Activated T-cell treated with anti-CD3 and anti-CD28 coated beads, Interleukin-2, amount 50 U/mL, for 72 hours (primary cell): ENCODE measurements around the gene POFUT1. TPM values are rescaled to one million over a fixed set of nuclear protein-coding genes. Genes with fewer than 3 reads are reported as not detected.
A peak's percentile ranks its signal among the peaks of the same experiment; 100 is the strongest.
"Not testable (repeated sequence)": the region's sequence is repeated elsewhere in the genome, so short reads cannot be mapped to it uniquely, and the experiment has no call there.

Source experiments
- ATAC-seq, 2 donors: fragments of 150-1000 bp; cut with Tn5 transposase; replicated peaks in 1 of 2; 2 replicates each; pipeline ENCODE4 v1.10.0; 2021; ENCODE audit warnings: moderate library complexity in 2 of 2, mild to moderate bottlenecking in 1 of 2
- DNase-seq, 2 donors: peaks; one replicate each; pipeline ENCODE4 v3.0.0; 2021 to 2022; ENCODE audit warnings: mixed read lengths in 1 of 2
- H3K27ac Mint-ChIP-seq: one replicate; pipeline ENCODE4 v1.8.0; 2022; ENCODE audit warnings: mild to moderate bottlenecking, moderate library complexity, mixed read lengths
- H3K27me3 Mint-ChIP-seq: one replicate; pipeline ENCODE4 v1.8.0; 2022; ENCODE audit warnings: low read depth, mixed read lengths
- H3K36me3 Mint-ChIP-seq, 2 donors: one replicate each; pipeline ENCODE4 v1.8.0; 2022; ENCODE audit warnings: mixed read lengths in 2 of 2, mild to moderate bottlenecking in 1 of 2; ENCODE audit not compliant: insufficient read depth in 2 of 2
- H3K4me1 Mint-ChIP-seq: one replicate; pipeline ENCODE4 v1.8.0; 2022; ENCODE audit warnings: low read depth, mixed read lengths
- H3K4me3 Mint-ChIP-seq, 2 donors: one replicate each; pipeline ENCODE4 v1.8.0; 2022; ENCODE audit warnings: mild to moderate bottlenecking in 2 of 2, mixed read lengths in 2 of 2, moderate library complexity in 2 of 2
- H3K9me3 Mint-ChIP-seq, 2 donors: one replicate each; pipeline ENCODE4 v1.8.0; 2022; ENCODE audit warnings: mixed read lengths in 2 of 2
- total RNA-seq, 2 donors: library from RNA; stranded (reverse); gene quantifications; one replicate each; pipeline ENCODE4 v1.2.3, GENCODE V29; 2022

The POFUT1 gene
- total RNA-seq, 2 donors from 2014 or later = 59.7 to 63.2 TPM

DNA sequence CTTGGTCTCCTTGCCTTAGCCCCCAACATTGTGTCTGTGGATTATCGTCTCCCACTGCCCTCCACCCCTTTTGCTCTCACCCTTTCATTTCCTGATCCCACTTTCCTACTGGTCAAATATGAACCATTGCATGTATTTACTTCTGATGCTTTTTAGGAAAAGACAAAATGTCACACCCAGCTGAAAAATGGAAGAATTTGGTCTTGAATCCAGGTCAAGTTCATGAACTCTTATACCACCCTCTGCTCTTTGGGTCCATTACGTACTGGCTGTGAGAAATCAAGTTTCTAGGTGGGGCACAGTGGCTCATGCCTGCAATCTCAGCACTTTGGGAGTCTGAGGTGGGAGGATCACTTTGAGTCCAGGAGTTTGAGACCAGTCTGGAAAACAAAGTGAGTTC lies 54.0 kb downstream of the POFUT1 start:
- DNase-seq (no peak), ATAC-seq (no peak)
- Mint-ChIP-seq H3K9me3 (no peaks in the 10 kb centered on the region), H3K4me3 (no peak overlapping the region), H3K27ac (no peak overlapping the region), H3K4me1 (peaks cover 9% of the 10 kb centered on the region), H3K36me3 (no peaks in the 10 kb centered on the region), H3K27me3 (no peaks in the 10 kb centered on the region)

DNA sequence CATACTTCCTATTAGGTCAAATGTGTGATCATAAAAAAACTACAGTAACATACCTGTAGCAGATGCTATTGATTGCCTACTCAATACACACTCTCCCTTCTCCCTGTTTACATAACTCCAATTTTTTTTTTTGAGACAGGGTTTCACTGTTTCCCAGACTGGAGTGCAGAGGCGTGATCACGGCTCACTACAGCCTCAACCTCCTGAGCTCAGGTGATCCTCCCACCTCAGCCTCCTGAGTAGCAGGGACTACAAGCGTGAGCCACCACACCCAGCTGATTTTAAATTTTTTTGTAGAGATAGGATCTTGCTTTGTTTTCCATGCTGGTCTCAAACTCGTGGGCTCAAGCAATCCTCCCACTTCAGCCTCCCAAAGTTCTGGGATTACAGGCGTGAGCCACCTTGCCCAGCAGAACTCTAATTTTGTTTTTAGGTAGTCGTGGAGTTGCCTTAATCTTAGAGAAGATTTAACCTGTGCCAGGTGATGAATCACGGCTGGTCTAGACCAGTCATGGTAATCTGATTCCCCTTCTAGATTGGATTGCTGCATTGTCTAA lies 55.8 kb downstream of the POFUT1 start:
- no peak for ATAC-seq

DNA sequence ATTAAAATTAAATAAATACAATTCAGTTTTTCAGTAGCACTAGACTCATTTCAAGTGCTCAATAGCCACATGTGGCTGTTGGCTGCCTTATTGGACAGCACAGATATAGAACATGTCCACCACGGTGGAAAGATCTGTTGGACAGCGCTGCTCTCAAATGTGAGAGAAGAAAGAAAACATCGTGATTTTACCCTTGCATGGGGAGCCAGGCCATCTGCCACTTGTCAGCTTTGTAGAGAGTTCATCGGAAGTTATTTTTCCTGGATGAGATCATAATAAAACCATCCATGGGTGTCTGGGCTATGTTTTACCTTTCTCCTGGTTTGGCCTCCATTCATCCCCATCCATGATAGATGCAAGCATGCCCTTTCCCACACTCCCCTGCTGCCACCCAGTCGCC lies 63.9 kb downstream of the POFUT1 start:
- H3K4me3 Mint-ChIP-seq = no peak overlapping the region
- H3K27ac Mint-ChIP-seq = no peak overlapping the region
- DNase-seq = no peak
- ATAC-seq = no peak
- peaks cover 5 to 7% of the 10 kb centered on the region in 2 donors for H3K9me3 Mint-ChIP-seq
- H3K36me3 Mint-ChIP-seq = peaks cover 3 to 14% of the 10 kb centered on the region in 2 donors
- no peaks in the 10 kb centered on the region for H3K27me3 Mint-ChIP-seq
- peaks cover 22% of the 10 kb centered on the region for H3K4me1 Mint-ChIP-seq

More for the DNA sequence above, 55.8 kb downstream of the POFUT1 start:
- no peak overlapping the region for H3K4me3 Mint-ChIP-seq
- no peaks in the 10 kb centered on the region for H3K27me3 Mint-ChIP-seq
- no peaks in the 10 kb centered on the region for H3K36me3 Mint-ChIP-seq
- no peaks in the 10 kb centered on the region for H3K4me1 Mint-ChIP-seq
- H3K27ac Mint-ChIP-seq = no peak overlapping the region
- H3K9me3 Mint-ChIP-seq = no peaks in the 10 kb centered on the region
- no peak for DNase-seq

DNA sequence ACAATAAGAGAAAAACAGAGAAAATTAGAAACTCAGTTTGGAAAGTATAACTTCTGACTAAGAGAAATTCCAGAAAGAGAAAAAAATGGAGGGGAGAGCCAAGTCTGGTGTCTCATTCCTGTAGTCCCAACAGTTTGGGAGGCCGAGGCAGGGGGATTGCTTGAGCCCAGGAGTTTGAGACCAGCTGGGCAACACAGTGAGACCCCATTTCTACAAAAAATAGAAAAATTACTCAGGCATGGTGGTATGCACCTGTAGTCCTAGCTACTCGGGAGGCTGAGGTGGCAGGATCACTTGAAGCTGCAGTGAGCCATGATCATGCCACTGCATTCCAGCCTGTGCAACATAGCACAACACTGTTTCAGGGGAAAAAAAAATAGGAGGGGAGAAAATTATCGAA lies 66.7 kb downstream of the POFUT1 start:
- H3K9me3 Mint-ChIP-seq = peaks cover 5 to 7% of the 10 kb centered on the region in 2 donors
- H3K4me3 Mint-ChIP-seq = peak overlapping the region in 1 of 2 donors; percentile 3
- H3K27ac Mint-ChIP-seq = no peak overlapping the region
- peaks cover 3 to 17% of the 10 kb centered on the region in 2 donors for H3K36me3 Mint-ChIP-seq
- peaks cover 41% of the 10 kb centered on the region for H3K4me1 Mint-ChIP-seq
- DNase-seq (no peak), ATAC-seq (no peak)
- no peaks in the 10 kb centered on the region for H3K27me3 Mint-ChIP-seq

DNA sequence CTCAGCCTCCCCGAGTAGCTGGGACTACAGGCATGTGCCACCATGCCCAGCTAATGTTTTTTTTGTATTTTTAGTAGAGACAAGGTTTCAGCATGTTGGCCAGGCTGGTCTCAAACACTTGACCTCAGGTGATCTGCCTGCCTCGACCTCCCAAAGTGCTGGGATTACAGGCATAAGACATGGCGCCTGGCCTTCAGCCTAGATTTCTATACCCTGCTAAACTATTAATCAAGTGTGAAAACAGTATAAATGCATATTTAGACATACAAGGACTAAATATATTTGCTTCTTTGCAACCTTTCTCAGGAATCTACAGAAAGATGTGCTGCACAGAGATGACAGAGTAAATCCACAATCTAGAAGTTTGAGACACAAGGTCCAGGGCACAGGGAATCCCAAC lies 67.5 kb downstream of the POFUT1 start:
- not testable (repeated sequence) for H3K27ac Mint-ChIP-seq, ATAC-seq, DNase-seq, H3K9me3 Mint-ChIP-seq, H3K27me3 Mint-ChIP-seq
- Mint-ChIP-seq H3K4me3 (peak overlapping the region in 1 of 2 donors; percentile 1), H3K36me3 (peaks cover 3 to 18% of the 10 kb centered on the region in 2 donors), H3K4me1 (peaks cover 47% of the 10 kb centered on the region)

DNA sequence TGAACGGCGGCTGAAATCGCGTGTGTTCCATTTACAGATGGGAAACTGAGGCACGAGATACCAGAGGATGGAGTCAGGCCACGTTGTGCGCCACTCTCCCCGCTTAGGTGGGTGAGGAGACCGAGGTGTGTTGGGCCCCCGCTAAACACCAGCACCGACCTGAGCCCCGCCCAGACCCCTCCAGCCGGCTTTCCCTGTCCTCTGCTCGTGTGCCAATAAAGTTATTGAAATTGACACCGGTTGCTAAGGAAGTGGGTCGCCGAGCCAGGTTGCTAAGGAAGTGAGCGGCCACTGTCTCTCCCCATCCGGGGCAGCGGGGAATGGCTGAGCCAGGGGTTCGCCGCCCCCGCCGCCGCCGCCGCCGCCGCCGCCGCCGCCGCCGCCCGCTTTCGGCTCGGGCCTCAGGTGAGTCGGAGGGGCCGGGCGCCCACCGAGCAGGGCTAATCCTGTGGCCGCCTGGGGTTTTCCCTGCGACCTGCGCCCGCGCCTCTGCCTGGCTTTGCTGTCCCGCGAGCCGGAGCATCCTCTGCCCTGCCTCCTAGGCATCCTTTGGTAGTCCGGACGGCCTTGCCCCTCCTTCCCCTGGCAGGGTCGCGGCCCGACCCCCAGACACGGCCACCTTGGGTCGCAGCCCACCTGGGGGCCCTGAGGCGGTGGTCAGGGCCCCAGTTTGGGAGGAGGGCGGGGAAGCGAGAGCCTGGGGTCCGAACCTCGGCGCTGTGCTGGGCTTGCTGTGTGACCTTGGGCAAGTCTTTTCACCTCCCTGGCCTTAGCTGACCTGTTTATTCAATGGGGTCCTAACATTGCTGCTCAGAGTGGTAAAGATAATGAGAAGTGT lies 69.9 kb downstream of the POFUT1 start, which contains the start of gene KIF3B:
Gene KIF3B, plus strand, starts transcription at position 291 of the 838 bp plus-strand sequence. CDS start 32,127 bp downstream, outside the sequence.
- Mint-ChIP-seq H3K27ac (peak within 1 kb of the TSS; percentile 97), H3K4me1 (peaks cover 62% of the 10 kb centered on the region), H3K36me3 (peaks cover 11 to 30% of the 10 kb centered on the region in 2 donors), H3K4me3 (peak within 1 kb of the TSS; percentile 92 to 95), H3K9me3 (peaks cover 5 to 7% of the 10 kb centered on the region in 2 donors), H3K27me3 (no peaks in the 10 kb centered on the region)
- DNase-seq (peak; percentile 89 to 92), ATAC-seq (peak; percentile 87)

DNA sequence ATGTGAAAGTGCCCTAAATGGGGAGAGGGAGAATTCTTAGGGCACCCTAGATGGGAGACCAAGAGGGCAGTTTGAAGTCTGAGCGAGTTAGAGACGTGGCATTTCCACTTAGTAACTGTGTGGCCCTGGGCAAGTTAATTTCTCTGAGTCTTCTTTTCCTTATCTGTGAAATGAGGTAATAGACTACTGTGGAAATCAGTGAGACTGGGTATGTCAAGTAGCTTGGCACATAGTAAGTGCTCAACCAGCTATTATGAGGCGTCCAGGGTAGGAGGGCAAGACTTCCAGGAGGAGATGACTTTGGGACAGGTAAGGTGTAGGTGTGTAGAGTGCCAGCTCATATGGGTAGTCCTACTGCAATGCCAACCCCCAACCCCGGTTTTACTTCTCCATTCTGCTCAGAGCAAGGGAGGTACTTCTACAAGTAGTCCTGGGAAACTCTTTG lies 70.5 kb downstream of the POFUT1 start:
- H3K27me3 Mint-ChIP-seq = no peaks in the 10 kb centered on the region
- H3K27ac Mint-ChIP-seq = peak overlapping the region; percentile 97
- H3K4me1 Mint-ChIP-seq = peaks cover 65% of the 10 kb centered on the region
- H3K9me3 Mint-ChIP-seq = peaks cover 5 to 7% of the 10 kb centered on the region in 2 donors
- peak overlapping the region; percentile 92 to 95 for H3K4me3 Mint-ChIP-seq
- peaks cover 11 to 30% of the 10 kb centered on the region in 2 donors for H3K36me3 Mint-ChIP-seq
- DNase-seq (peak; percentile 27 to 29), ATAC-seq (peak; percentile 41 to 45)

DNA sequence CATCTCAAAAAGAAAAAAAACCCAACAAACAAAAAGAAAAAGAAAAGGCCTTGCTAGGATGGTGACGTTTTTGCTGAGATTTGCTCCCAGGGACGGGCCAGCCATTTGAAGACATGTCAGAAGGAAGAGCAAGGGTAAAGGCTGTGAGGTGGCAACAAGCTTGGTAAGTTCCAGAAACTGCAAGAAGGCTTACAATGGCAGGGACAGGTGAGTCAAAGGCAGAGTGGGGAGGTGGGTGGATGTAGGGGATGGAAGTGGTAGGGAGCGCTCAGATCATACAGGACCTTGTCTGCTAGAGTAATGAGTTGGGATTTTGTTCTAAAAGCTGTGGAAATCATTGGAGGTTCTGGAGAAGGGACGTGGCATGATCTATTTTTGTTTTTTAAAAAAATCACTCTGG lies 74.0 kb downstream of the POFUT1 start:
- H3K4me1 Mint-ChIP-seq = peaks cover 81% of the 10 kb centered on the region
- H3K27me3 Mint-ChIP-seq = no peaks in the 10 kb centered on the region
- ATAC-seq = peak in 1 of 2 donors; percentile 14
- H3K9me3 Mint-ChIP-seq = no peaks in the 10 kb centered on the region
- peaks cover 8 to 18% of the 10 kb centered on the region in 2 donors for H3K36me3 Mint-ChIP-seq
- peak; percentile 48 to 54 for DNase-seq
- H3K27ac Mint-ChIP-seq = peak overlapping the region; percentile 91
- peak overlapping the region; percentile 43 to 72 for H3K4me3 Mint-ChIP-seq

DNA sequence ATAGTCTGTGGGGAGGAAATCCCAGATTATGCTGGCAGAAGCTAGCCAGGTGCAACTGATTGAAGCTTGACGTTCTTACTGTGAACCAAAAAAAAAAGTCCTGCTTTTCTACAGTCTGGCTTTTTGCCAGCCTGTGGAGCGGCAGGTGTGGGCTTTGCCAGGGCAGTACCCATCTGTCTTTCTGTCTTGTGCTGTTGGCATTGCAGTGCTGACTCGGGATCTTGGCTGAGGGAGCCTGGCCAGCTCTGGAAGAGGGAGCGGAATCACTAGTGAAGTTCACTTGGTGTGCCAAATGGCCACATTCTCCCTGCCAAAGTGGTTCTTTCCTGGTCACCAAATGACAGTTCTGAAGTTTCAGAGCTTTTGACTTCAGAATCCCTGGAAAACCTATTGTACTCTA lies 74.8 kb downstream of the POFUT1 start:
- Mint-ChIP-seq H3K27ac (peak overlapping the region; percentile 91), H3K4me1 (peaks cover 85% of the 10 kb centered on the region), H3K9me3 (no peaks in the 10 kb centered on the region), H3K36me3 (peaks cover 8 to 18% of the 10 kb centered on the region in 2 donors), H3K4me3 (peak overlapping the region; percentile 43 to 72), H3K27me3 (no peaks in the 10 kb centered on the region)
- no peak for DNase-seq
- no peak for ATAC-seq

DNA sequence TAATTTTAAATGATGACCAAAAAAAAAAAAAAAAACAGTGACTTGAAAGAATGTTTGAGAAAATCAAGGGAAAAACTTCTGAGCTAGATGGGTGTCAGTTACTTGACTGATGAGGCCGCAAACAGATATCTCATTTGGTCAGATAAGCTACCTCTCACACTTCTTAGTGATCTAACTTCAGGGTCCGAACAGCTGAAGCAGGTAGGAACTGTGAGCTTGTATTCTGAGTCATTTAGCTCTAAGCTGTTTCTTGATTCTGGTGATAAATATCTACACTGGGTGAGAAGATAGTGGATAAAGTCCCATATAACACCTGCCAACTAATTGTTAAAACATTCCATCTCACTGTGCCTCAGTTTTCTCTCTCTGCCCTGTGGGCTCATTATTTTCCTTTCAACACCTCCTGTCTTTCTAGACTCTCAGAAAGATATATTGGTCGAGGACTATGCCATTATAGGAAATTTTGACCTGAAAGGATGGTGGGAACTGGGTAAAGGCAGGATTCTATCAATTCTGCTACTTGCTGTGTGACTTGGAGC lies 77.5 kb downstream of the POFUT1 start:
- Mint-ChIP-seq H3K36me3 (peaks cover 10 to 21% of the 10 kb centered on the region in 2 donors), H3K9me3 (no peaks in the 10 kb centered on the region), H3K4me1 (peaks cover 84% of the 10 kb centered on the region), H3K4me3 (peak overlapping the region; percentile 60 to 74), H3K27ac (peak overlapping the region; percentile 84), H3K27me3 (no peaks in the 10 kb centered on the region)
- ATAC-seq (peak; percentile 63), DNase-seq (peak; percentile 9 to 16)

DNA sequence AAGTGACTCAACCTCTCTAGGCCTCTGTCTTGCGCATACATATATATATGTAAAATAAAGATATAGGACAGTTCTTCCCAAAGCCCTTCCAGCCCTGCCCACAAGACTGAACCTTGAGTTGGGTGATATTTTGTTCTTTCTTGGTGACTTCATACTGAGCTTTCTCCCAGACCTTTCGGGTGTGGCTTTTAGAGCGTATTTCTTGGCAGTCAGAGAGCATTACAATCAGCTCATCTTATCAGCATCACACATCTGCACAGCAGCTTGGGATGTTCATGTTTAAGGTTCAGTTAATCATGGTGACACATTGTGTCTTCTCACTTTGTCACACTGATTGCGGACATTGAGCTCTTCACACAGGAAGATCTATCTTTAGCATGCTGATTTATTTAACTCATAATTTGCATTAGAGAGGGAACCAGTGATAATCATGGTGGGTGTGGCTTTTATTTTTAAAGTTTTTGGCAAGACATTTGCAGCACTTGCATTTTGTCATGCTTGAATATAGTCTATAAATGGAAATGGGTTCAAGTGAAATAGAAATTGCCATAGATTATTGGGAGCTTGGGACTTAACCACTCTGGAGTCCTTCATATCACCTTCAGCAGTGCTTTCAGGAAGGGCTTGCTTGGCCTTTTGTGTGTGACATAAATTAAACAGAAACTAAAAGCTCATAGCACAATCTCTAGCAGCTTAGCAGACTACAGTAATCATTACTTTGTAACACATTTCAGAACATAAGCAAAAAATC lies 78.1 kb downstream of the POFUT1 start:
- no peaks in the 10 kb centered on the region for H3K9me3 Mint-ChIP-seq
- DNase-seq (peak; percentile 52 to 63), ATAC-seq (peak; percentile 82 to 84)
- peaks cover 10 to 19% of the 10 kb centered on the region in 2 donors for H3K36me3 Mint-ChIP-seq
- peak overlapping the region; percentile 60 to 74 for H3K4me3 Mint-ChIP-seq
- no peaks in the 10 kb centered on the region for H3K27me3 Mint-ChIP-seq
- H3K4me1 Mint-ChIP-seq = peaks cover 85% of the 10 kb centered on the region
- peak overlapping the region; percentile 84 for H3K27ac Mint-ChIP-seq

DNA sequence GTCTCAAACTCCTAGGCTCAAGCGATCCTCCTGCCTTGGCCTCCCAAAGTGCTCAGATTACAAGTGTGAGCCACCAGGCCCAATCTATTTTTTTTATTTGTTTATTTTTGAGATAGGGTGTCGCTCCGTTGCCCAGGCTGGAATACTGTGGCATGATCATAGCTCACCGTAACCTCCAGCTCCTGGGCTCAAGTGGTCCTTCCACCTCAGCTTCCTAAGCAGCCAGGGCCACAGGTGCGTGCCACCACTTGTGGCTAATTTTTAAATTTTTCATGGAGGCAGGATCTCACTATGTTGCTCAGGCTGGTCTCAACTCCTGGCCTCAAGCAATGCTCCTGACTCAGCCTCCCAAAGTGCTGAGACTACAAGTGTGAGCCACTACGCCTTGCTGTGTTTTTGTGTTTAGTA lies 79.6 kb downstream of the POFUT1 start:
- DNase-seq = no peak
- H3K27me3 Mint-ChIP-seq = no peaks in the 10 kb centered on the region
- H3K36me3 Mint-ChIP-seq = peaks cover 4 to 10% of the 10 kb centered on the region in 2 donors
- ATAC-seq = no peak
- H3K4me1 Mint-ChIP-seq = peaks cover 81% of the 10 kb centered on the region
- H3K4me3 Mint-ChIP-seq = peak overlapping the region; percentile 20 to 37
- no peaks in the 10 kb centered on the region for H3K9me3 Mint-ChIP-seq
- H3K27ac Mint-ChIP-seq = peak overlapping the region; percentile 80
